GM12891 (cell line): ENCODE data around the gene CCDC178.

Experiments used
- PAX5 ChIP-seq: IDR thresholded peaks from 2 replicates; pipeline ENCODE4 v1.6.1; 2011; ENCODE audit warnings: low read length, moderate library complexity, mild to moderate bottlenecking; ENCODE audit not compliant: insufficient read depth, severe bottlenecking
- POLR2A ChIP-seq: IDR thresholded peaks from 2 replicates; pipeline ENCODE4 v1.6.1; 2011; ENCODE audit warnings: low read depth, low read length, control low read depth
- POLR2AphosphoS5 ChIP-seq: IDR thresholded peaks from 2 replicates; pipeline ENCODE4 v1.6.1; 2011; ENCODE audit warnings: low read depth, low read length, control low read depth
- TAF1 ChIP-seq: IDR thresholded peaks from 2 replicates; pipeline ENCODE4 v1.6.1; 2011; ENCODE audit warnings: low read depth, low read length, control low read depth

DNA sequence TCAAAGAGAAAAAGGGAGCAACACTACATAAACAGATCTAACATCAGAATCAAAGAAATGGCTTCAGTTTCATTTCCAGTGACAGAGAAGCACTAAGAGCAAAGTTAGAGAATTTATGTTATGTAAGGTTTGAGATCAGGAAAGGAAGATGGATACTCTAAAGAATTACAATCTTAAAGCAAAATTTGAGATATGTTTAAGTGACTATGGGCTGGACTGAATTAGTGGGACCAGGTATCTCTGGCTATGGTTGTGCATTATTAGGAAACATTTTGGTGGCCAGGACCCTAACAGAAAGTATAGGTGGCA lies 208.2 kb downstream of the CCDC178 start:
- TF ChIP-seq PAX5 (no peak), POLR2A (no peak), POLR2AphosphoS5 (no peak), TAF1 (no peak)
